ENCODE results near the gene SLC22A13.

SLC22A13 gene

GRCh38 chr3:38297947-38298711 lies 32.5 kb downstream of the SLC22A13 start:
- no peak overlapping the region for H3K4me3 ChIP-seq (replicated peaks; ENCODE audit: low read depth, low read length)
- no peak for DNase-seq (ENCODE audit: extremely low read depth, low read depth)
- peak; percentile 30 for TF ChIP-seq CTCF (IDR thresholded peaks at IDR 0.05; ENCODE audit: low read depth, low read length, missing control alignments)

- no peak for DNase-seq (ENCODE audit: extremely low read depth, low read depth)
- no peak overlapping the region for H3K4me3 ChIP-seq (replicated peaks; ENCODE audit: low read depth, low read length)
- no peak for TF ChIP-seq CTCF (IDR thresholded peaks at IDR 0.05; ENCODE audit: low read depth, low read length, missing control alignments)
These were observed 41.3 kb downstream of the SLC22A13 start for GRCh38 chr3:38306941-38307340.

- no peak for TF ChIP-seq CTCF (IDR thresholded peaks at IDR 0.05; ENCODE audit: low read depth, low read length, missing control alignments)
- DNase-seq (ENCODE audit: extremely low read depth, low read depth), result no peak
- no peak overlapping the region for H3K4me3 ChIP-seq (replicated peaks; ENCODE audit: low read depth, low read length)
These were observed 42.0 kb downstream of the SLC22A13 start for GRCh38 chr3:38307599-38307998.

GRCh38 chr3:38308456-38308855 lies 42.8 kb downstream of the SLC22A13 start:
- DNase-seq (ENCODE audit: extremely low read depth, low read depth), result no peak
- no peak overlapping the region for H3K4me3 ChIP-seq (replicated peaks; ENCODE audit: low read depth, low read length)
- no peak for TF ChIP-seq CTCF (IDR thresholded peaks at IDR 0.05; ENCODE audit: low read depth, low read length, missing control alignments)

DNA sequence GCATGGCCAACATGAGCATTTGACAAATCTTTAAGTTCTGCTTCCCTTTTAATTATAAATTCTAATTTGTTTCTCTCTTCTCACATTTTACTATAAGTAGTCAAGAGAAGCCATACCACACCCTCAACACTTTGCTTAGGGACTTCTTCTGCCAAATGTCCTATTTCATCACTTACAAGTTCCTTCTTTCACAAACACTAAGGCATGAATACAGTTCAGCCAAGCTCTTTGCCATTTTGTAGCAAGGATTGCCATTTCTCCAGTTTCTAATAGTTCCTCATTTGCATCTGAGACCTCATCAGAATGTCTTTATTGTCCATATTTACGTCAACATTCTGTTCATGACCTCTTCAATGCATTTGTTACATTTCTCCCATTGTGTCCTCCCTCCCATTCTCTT lies 45.9 kb downstream of the SLC22A13 start:
- DNase-seq (ENCODE audit: extremely low read depth, low read depth), result no peak
- TF ChIP-seq CTCF (IDR thresholded peaks at IDR 0.05; ENCODE audit: low read depth, low read length, missing control alignments), result no peak
- H3K4me3 ChIP-seq (replicated peaks; ENCODE audit: low read depth, low read length), result no peak overlapping the region

GRCh38 chr3:38311941-38312340 lies 46.3 kb downstream of the SLC22A13 start:
- DNase-seq (ENCODE audit: extremely low read depth, low read depth), result no peak
- TF ChIP-seq CTCF (IDR thresholded peaks at IDR 0.05; ENCODE audit: low read depth, low read length, missing control alignments), result no peak
- no peak overlapping the region for H3K4me3 ChIP-seq (replicated peaks; ENCODE audit: low read depth, low read length)

- no peak overlapping the region for H3K4me3 ChIP-seq (replicated peaks; ENCODE audit: low read depth, low read length)
- no peak for DNase-seq (ENCODE audit: extremely low read depth, low read depth)
- TF ChIP-seq CTCF (IDR thresholded peaks at IDR 0.05; ENCODE audit: low read depth, low read length, missing control alignments), result no peak
These were observed 46.7 kb downstream of the SLC22A13 start for GRCh38 chr3:38312356-38312755.
